SK-N-SH (cell line): Measurements from ENCODE around the gene ELMO1. TPM values are rescaled to one million over a fixed set of nuclear protein-coding genes. Genes with fewer than 3 reads are reported as not detected.

Experiments used
- CTCF ChIA-PET: fragments of 300-600, 350-600 bp; formaldehyde crosslinking; extraction: SDS; loops from one replicate; lab custom pipeline; 2021; lab: Yijun Ruan, JAX
- POLR2A ChIA-PET: fragments of 350-600 bp; sonication (Branson Sonifier 250); formaldehyde crosslinking; extraction: SDS; loops from one replicate; lab custom pipeline; 2020; ENCODE audit warnings: antibody characterized with exemption, inconsistent platforms; lab: Yijun Ruan, JAX
- DNase-seq: peaks from one replicate; pipeline ENCODE4 v3.0.0; 2012
- H2AFZ ChIP-seq: fragments of 200-600 bp; sonication (generic); 2 replicates; pipeline ENCODE4 v1.8.1; 2016; ENCODE audit warnings: antibody characterized with exemption, mild to moderate bottlenecking, low read depth
- H3F3A ChIP-seq: fragments of 200-600 bp; sonication (generic); replicated peaks from 2 replicates; pipeline ENCODE3; 2016; ENCODE audit warnings: antibody characterized with exemption, mild to moderate bottlenecking; ENCODE audit not compliant: insufficient read depth
- H3K27ac ChIP-seq, 2 experiments: fragments of 200-500 bp in 1 of 2; fragments of 200-600 bp in 1 of 2; sonication (Bioruptor generic) in 1 of 2; sonication (generic), shearing (Covaris generic) in 1 of 2; 2 replicates each; pipeline versions ENCODE4 v1.5.1 to v1.6.1; 2014 to 2016; ENCODE audit warnings: low read depth in 2 of 2, inconsistent platforms in 1 of 2, low read length in 1 of 2, mild to moderate bottlenecking in 1 of 2, mixed read lengths in 1 of 2
- H3K27me3 ChIP-seq: fragments of 200-600 bp; sonication (generic), shearing (Covaris generic); 2 replicates; pipeline ENCODE4 v1.6.1; 2016; ENCODE audit warnings: mixed run types; ENCODE audit not compliant: insufficient read depth
- H3K36me3 ChIP-seq, 2 experiments: fragments of 200-500 bp in 1 of 2; fragments of 200-600 bp in 1 of 2; sonication (Bioruptor generic) in 1 of 2; sonication (generic) in 1 of 2; replicated peaks in 1 of 2; 2 replicates each; pipeline versions ENCODE3 to v1.5.1; 2014 to 2016; ENCODE audit warnings: low read length in 1 of 2, mild to moderate bottlenecking in 1 of 2; ENCODE audit not compliant: insufficient read depth in 2 of 2, control insufficient read depth in 1 of 2
- H3K4me1 ChIP-seq, 2 experiments: fragments of 200-500 bp in 1 of 2; fragments of 200-600 bp in 1 of 2; sonication (Bioruptor generic) in 1 of 2; sonication (generic), shearing (Covaris generic) in 1 of 2; 2 replicates each; pipeline versions ENCODE4 v1.5.1 to v1.6.1; 2014 to 2016; ENCODE audit warnings: low read depth in 1 of 2, low read length in 1 of 2, mixed run types in 1 of 2; ENCODE audit not compliant: insufficient read depth in 2 of 2, control insufficient read depth in 1 of 2
- H3K4me2 ChIP-seq: fragments of 200-600 bp; sonication (generic), shearing (Covaris generic); 2 replicates; pipeline ENCODE4 v1.6.1; 2017; ENCODE audit warnings: mixed run types
- H3K4me3 ChIP-seq, 2 experiments: fragments of 200-500 bp in 1 of 2; fragments of 200-600 bp in 1 of 2; sonication (Bioruptor generic) in 1 of 2; sonication (generic), shearing (Covaris generic) in 1 of 2; 2 replicates each; pipeline versions ENCODE4 v1.5.1 to v1.8.1; 2014 to 2016; ENCODE audit warnings: low read depth in 2 of 2, inconsistent platforms in 1 of 2, low read length in 1 of 2, mild to moderate bottlenecking in 1 of 2, mixed read lengths in 1 of 2, moderate library complexity in 1 of 2
- H3K79me2 ChIP-seq: fragments of 200-600 bp; sonication (generic); 2 replicates; pipeline ENCODE4 v1.8.1; 2017; ENCODE audit warnings: mild to moderate bottlenecking; ENCODE audit not compliant: insufficient read depth
- H3K9ac ChIP-seq: fragments of 200-600 bp; sonication (generic); 2 replicates; pipeline ENCODE4 v1.6.1; 2017; ENCODE audit warnings: mixed run types
- H3K9me2 ChIP-seq: fragments of 200-600 bp; sonication (generic); 2 replicates; pipeline ENCODE4 v1.6.1; 2017; ENCODE audit warnings: mixed run types
- H3K9me3 ChIP-seq: fragments of 200-600 bp; sonication (generic); 2 replicates; pipeline ENCODE4 v1.6.1; 2017; ENCODE audit warnings: mixed run types, mild to moderate bottlenecking, moderate library complexity
- H4K20me1 ChIP-seq: fragments of 200-600 bp; sonication (generic); 2 replicates; pipeline ENCODE4 v1.6.1; 2017; ENCODE audit warnings: mild to moderate bottlenecking, mixed run types; ENCODE audit not compliant: insufficient read depth
- CHD2 ChIP-seq: fragments of 150-350 bp; IDR thresholded peaks from 2 replicates; pipeline ENCODE4 v1.6.1; 2018; ENCODE audit warnings: low read length; ENCODE audit not compliant: partially characterized antibody
- FOSL2 ChIP-seq: IDR thresholded peaks from 2 replicates; pipeline ENCODE4 v1.4.0; 2012; ENCODE audit warnings: low read depth, mild to moderate bottlenecking, moderate library complexity, borderline replicate concordance
- FOXJ3 ChIP-seq: sonication (generic); formaldehyde crosslinking; IDR thresholded peaks from 2 replicates; pipeline ENCODE4 v1.5.1; 2020; ENCODE audit warnings: mild to moderate bottlenecking, missing genetic modification reagents
- FOXM1 ChIP-seq: IDR thresholded peaks from 2 replicates; pipeline ENCODE4 v1.4.0; 2012; ENCODE audit warnings: low read depth, mild to moderate bottlenecking
- GATA2 ChIP-seq: sonication (generic); formaldehyde crosslinking; IDR thresholded peaks from 2 replicates; pipeline ENCODE4 v1.5.0; 2020; ENCODE audit warnings: mild to moderate bottlenecking, missing genetic modification reagents
- MEF2A ChIP-seq: IDR thresholded peaks from 2 replicates; pipeline ENCODE4 v1.4.0; 2012; ENCODE audit warnings: low read depth, borderline replicate concordance
- MXI1 ChIP-seq: IDR thresholded peaks from 2 replicates; pipeline ENCODE4 v1.6.1; 2012; ENCODE audit warnings: mild to moderate bottlenecking, low read depth, low read length, improper control_type of control experiment
- NFIC ChIP-seq: IDR thresholded peaks from 2 replicates; pipeline ENCODE4 v1.4.0; 2012; ENCODE audit warnings: borderline replicate concordance
- RAD21 ChIP-seq: IDR thresholded peaks from 2 replicates; pipeline ENCODE4 v1.6.1; 2012; ENCODE audit warnings: mild to moderate bottlenecking, low read length
- RFX5 ChIP-seq: IDR thresholded peaks from 2 replicates; pipeline ENCODE4 v1.6.1; 2012; ENCODE audit warnings: mild to moderate bottlenecking, improper control_type of control experiment, low read length
- TCF12 ChIP-seq: IDR thresholded peaks from 2 replicates; pipeline ENCODE4 v1.4.0; 2012
- TEAD4 ChIP-seq: IDR thresholded peaks from 2 replicates; pipeline ENCODE4 v1.4.0; 2012; ENCODE audit warnings: mild to moderate bottlenecking, borderline replicate concordance; ENCODE audit not compliant: insufficient read depth
- WGBS: methylation state at CpG from one replicate; pipeline ENCODE4 v1.1.6; 2017; ENCODE audit warnings: low lambda C conversion rate; 5-methylcytosine and 5-hydroxymethylcytosine counted together
- polyA plus RNA-seq, 3 experiments: library from polyadenylated mRNA; depleted of rRNA; stranded (reverse); fragments of >200 nt; gene quantifications; 2 replicates each; pipeline ENCODE4 v1.2.3, GENCODE V29; 2012
- TF ChIP-seq, protein P1 (sequence below): IDR thresholded peaks from 2 replicates; pipeline ENCODE4 v1.6.1; 2012; ENCODE audit warnings: mild to moderate bottlenecking, low read depth, low read length, moderate library complexity
- TF ChIP-seq, protein P2 (sequence below): IDR thresholded peaks from 2 replicates; pipeline ENCODE4; 2012
- TF ChIP-seq, protein P3 (sequence below): fragments of 200-600 bp; sonication (generic); IDR thresholded peaks from 2 replicates; pipeline ENCODE4 v1.6.1; 2017; ENCODE audit warnings: antibody characterized with exemption, mild to moderate bottlenecking, moderate library complexity
- TF ChIP-seq, protein P4 (sequence below): IDR thresholded peaks from 2 replicates; pipeline ENCODE4 v1.4.0; 2012; ENCODE audit warnings: low read depth, borderline replicate concordance

ELMO1 gene
- polyA plus RNA-seq, 1 of the 3 experiments (the other 2 are of a cell fraction): 0.64 TPM

- 51% methylated on average over 5 of the region's 5 CpGs for WGBS
- DNase-seq: no peak
- Histone ChIP-seq H3F3A (no peaks in the 10 kb centered on the region), H3K79me2 (no peaks in the 10 kb centered on the region), H4K20me1 (no peaks in the 10 kb centered on the region), H3K4me1 (peaks cover 0 to 6% of the 10 kb centered on the region in 2 experiments; a peak in 2 of 4 replicates), H3K27me3 (no peaks in the 10 kb centered on the region), H2AFZ (no peak overlapping the region), H3K36me3 (no peaks in the 10 kb centered on the region), H3K9me2 (no peaks in the 10 kb centered on the region), H3K4me2 (no peak overlapping the region), H3K9me3 (no peaks in the 10 kb centered on the region; the same call in 1 of the 2 replicates)
- POLR2A ChIA-PET: no interaction called here
- CTCF ChIA-PET: interaction anchor here (1.0 to 5.4 kb wide), 7 partner anchors 10 to 119 kb away, joined by 3 to 38 read pairs (median 4); no protein-coding TSS in a partner anchor
- TF ChIP-seq, protein P1, sequence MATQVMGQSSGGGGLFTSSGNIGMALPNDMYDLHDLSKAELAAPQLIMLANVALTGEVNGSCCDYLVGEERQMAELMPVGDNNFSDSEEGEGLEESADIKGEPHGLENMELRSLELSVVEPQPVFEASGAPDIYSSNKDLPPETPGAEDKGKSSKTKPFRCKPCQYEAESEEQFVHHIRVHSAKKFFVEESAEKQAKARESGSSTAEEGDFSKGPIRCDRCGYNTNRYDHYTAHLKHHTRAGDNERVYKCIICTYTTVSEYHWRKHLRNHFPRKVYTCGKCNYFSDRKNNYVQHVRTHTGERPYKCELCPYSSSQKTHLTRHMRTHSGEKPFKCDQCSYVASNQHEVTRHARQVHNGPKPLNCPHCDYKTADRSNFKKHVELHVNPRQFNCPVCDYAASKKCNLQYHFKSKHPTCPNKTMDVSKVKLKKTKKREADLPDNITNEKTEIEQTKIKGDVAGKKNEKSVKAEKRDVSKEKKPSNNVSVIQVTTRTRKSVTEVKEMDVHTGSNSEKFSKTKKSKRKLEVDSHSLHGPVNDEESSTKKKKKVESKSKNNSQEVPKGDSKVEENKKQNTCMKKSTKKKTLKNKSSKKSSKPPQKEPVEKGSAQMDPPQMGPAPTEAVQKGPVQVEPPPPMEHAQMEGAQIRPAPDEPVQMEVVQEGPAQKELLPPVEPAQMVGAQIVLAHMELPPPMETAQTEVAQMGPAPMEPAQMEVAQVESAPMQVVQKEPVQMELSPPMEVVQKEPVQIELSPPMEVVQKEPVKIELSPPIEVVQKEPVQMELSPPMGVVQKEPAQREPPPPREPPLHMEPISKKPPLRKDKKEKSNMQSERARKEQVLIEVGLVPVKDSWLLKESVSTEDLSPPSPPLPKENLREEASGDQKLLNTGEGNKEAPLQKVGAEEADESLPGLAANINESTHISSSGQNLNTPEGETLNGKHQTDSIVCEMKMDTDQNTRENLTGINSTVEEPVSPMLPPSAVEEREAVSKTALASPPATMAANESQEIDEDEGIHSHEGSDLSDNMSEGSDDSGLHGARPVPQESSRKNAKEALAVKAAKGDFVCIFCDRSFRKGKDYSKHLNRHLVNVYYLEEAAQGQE: no peak
- TF ChIP-seq CHD2: no peak
- no peak for TF ChIP-seq FOSL2
- TF ChIP-seq MXI1: no peak
- no peak for TF ChIP-seq TCF12
- TF ChIP-seq, protein P2, sequence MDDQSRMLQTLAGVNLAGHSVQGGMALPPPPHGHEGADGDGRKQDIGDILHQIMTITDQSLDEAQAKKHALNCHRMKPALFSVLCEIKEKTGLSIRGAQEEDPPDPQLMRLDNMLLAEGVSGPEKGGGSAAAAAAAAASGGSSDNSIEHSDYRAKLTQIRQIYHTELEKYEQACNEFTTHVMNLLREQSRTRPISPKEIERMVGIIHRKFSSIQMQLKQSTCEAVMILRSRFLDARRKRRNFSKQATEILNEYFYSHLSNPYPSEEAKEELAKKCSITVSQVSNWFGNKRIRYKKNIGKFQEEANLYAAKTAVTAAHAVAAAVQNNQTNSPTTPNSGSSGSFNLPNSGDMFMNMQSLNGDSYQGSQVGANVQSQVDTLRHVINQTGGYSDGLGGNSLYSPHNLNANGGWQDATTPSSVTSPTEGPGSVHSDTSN: no peak
- TF ChIP-seq, protein P3, sequence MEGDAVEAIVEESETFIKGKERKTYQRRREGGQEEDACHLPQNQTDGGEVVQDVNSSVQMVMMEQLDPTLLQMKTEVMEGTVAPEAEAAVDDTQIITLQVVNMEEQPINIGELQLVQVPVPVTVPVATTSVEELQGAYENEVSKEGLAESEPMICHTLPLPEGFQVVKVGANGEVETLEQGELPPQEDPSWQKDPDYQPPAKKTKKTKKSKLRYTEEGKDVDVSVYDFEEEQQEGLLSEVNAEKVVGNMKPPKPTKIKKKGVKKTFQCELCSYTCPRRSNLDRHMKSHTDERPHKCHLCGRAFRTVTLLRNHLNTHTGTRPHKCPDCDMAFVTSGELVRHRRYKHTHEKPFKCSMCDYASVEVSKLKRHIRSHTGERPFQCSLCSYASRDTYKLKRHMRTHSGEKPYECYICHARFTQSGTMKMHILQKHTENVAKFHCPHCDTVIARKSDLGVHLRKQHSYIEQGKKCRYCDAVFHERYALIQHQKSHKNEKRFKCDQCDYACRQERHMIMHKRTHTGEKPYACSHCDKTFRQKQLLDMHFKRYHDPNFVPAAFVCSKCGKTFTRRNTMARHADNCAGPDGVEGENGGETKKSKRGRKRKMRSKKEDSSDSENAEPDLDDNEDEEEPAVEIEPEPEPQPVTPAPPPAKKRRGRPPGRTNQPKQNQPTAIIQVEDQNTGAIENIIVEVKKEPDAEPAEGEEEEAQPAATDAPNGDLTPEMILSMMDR: no peak
- TF ChIP-seq MEF2A: no peak
- no peak for TF ChIP-seq RFX5
- TF ChIP-seq, protein P4, sequence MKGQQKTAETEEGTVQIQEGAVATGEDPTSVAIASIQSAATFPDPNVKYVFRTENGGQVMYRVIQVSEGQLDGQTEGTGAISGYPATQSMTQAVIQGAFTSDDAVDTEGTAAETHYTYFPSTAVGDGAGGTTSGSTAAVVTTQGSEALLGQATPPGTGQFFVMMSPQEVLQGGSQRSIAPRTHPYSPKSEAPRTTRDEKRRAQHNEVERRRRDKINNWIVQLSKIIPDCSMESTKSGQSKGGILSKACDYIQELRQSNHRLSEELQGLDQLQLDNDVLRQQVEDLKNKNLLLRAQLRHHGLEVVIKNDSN: no peak
- TF ChIP-seq TEAD4: no peak
- no peak for TF ChIP-seq FOXM1
- TF ChIP-seq NFIC: no peak
- no peak for TF ChIP-seq GATA2 (CRISPR knock-in tag)
- no peak for TF ChIP-seq FOXJ3
- no peak for TF ChIP-seq RAD21
- TF ChIP-seq, all 33 proteins: peak for 0
- H3K9ac ChIP-seq: no peak overlapping the region
- no peak overlapping the region for H3K27ac ChIP-seq
- no peak overlapping the region for H3K4me3 ChIP-seq
Measured at GRCh38 chr7:37353949-37354655, 94.6 kb downstream of the ELMO1 start.
